ENCODE measurements around the gene FLAD1.

DNA sequence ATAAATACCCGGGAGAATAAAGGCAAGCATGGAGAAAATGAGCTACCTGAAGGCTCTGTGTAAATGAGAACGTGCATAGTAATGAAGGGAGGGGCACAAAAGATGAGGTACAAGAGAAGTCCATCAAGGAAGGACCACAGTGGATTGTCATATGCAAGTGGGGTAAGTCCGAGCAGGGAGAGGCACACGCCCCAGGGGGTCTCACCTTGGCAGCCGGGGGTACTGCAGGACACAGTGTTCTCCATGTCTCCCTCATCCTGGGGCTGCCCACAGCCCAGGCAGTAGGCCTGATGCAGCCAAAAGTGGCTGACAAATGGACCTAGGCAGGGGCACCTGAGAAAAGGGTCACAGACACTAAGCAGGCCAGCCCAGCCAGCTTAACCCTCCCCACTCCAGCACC is 40.5 kb downstream of the FLAD1 start:
- TF ChIP-seq, protein P1, sequence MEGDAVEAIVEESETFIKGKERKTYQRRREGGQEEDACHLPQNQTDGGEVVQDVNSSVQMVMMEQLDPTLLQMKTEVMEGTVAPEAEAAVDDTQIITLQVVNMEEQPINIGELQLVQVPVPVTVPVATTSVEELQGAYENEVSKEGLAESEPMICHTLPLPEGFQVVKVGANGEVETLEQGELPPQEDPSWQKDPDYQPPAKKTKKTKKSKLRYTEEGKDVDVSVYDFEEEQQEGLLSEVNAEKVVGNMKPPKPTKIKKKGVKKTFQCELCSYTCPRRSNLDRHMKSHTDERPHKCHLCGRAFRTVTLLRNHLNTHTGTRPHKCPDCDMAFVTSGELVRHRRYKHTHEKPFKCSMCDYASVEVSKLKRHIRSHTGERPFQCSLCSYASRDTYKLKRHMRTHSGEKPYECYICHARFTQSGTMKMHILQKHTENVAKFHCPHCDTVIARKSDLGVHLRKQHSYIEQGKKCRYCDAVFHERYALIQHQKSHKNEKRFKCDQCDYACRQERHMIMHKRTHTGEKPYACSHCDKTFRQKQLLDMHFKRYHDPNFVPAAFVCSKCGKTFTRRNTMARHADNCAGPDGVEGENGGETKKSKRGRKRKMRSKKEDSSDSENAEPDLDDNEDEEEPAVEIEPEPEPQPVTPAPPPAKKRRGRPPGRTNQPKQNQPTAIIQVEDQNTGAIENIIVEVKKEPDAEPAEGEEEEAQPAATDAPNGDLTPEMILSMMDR (IDR thresholded peaks at IDR 0.05): no peak
- TF ChIP-seq POLR2A (IDR thresholded peaks at IDR 0.05): no peak

Data from uterus (tissue), 2 donors.